Kidney (tissue), 14 donors: ENCODE data around the gene OSBPL9. TPM values are rescaled to one million over a fixed set of nuclear protein-coding genes. Genes with fewer than 3 reads are reported as not detected.

ENCODE experiments used
- DNase-seq, 5 donors: peaks; one replicate each; pipeline ENCODE4 v3.0.0-alpha.2; 2013 to 2020
- FAIRE-seq: peaks from 2 replicates; lab custom pipeline; 2012; peaks lifted over from hg19 to GRCh38; lab: Jason Lieb, UNC
- H3K27ac ChIP-seq, 2 donors: one replicate each; pipeline ENCODE4 v1.7.0; 2013; ENCODE audit warnings: low read depth in 2 of 2, low read length in 2 of 2, inconsistent platforms in 1 of 2
- H3K27me3 ChIP-seq: one replicate; pipeline ENCODE4 v1.7.1; 2013; ENCODE audit warnings: low read length, inconsistent platforms; ENCODE audit not compliant: control insufficient read depth, insufficient read depth
- H3K36me3 ChIP-seq, 3 donors: one replicate each; pipeline versions ENCODE4 v1.7.0 to v1.7.1; 2013; ENCODE audit warnings: low read length in 3 of 3, control low read depth in 1 of 3, inconsistent platforms in 1 of 3; ENCODE audit not compliant: insufficient read depth in 3 of 3, control insufficient read depth in 2 of 3
- H3K4me1 ChIP-seq, 3 donors: one replicate each; pipeline versions ENCODE4 v1.7.0 to v1.7.1; 2013; ENCODE audit warnings: low read length in 3 of 3, inconsistent platforms in 1 of 3, low read depth in 1 of 3; ENCODE audit not compliant: control insufficient read depth in 2 of 3, insufficient read depth in 2 of 3
- H3K4me3 ChIP-seq, 3 donors: one replicate each; pipeline versions ENCODE4 v1.7.0 to v1.8.1; 2013; ENCODE audit warnings: low read length in 3 of 3, control low read depth in 1 of 3, inconsistent platforms in 1 of 3
- H3K9ac ChIP-seq, 3 donors: one replicate each; pipeline versions ENCODE4 v1.7.0 to v1.7.1; 2013; ENCODE audit warnings: low read length in 3 of 3, control low read depth in 1 of 3, inconsistent platforms in 1 of 3
- H3K9me3 ChIP-seq, 3 donors: one replicate each; pipeline versions ENCODE4 v1.7.0 to v1.7.1; 2013; ENCODE audit warnings: low read length in 3 of 3, control low read depth in 1 of 3, inconsistent platforms in 1 of 3; ENCODE audit not compliant: control insufficient read depth in 2 of 3, insufficient read depth in 1 of 3
- CTCF ChIP-seq: IDR thresholded peaks from 3 replicates; pipeline ENCODE4 v1.5.1; 2012; ENCODE audit warnings: mild to moderate bottlenecking, moderate library complexity, borderline replicate concordance; ENCODE audit not compliant: insufficient read depth; ENCODE audit errors: extremely low read depth
- intact Hi-C: fragments of 100-400 bp; cut with DNase I; formaldehyde crosslinking; loops from one replicate; pipeline ENCODE4 v1.11.1; 2022
- polyA plus RNA-seq: library from polyadenylated mRNA; stranded (reverse); fragments of 350-450 nt; fragmentation: Illumina TruSeq; extraction: RNeasy Lipid Tissue Mini Kit (QIAGEN cat#74804); gene quantifications from one replicate; pipeline ENCODE4 v1.2.3, GENCODE V29; 2014; ENCODE audit warnings: low read depth, low replicate concordance; ENCODE audit not compliant: insufficient read depth
- total RNA-seq: library from RNA; stranded (reverse); fragmentation: NEBNext Ultra II Directional; extraction: Animal tissue kit (Norgen Biotek cat#: 25700); gene quantifications from one replicate; pipeline ENCODE4 v1.2.1, GENCODE V29; 2021
- donor health status: control.
- donor health status: control.
- donor health status: control.
- donor health status: control.
- donor health status: control.
- donor health status: DM: yes; HTN: yes; CAD: no.
- donor health status: Normal renal cell carcinoma (clear cell type).

The OSBPL9 gene
- total and polyA plus RNA-seq, 2 donors from 2014 or later, result 73.2 to 76.6 TPM

- H3K9me3 ChIP-seq, result no peaks in the 10 kb centered on the region
- H3K36me3 ChIP-seq, result no peaks in the 10 kb centered on the region
- intact Hi-C loops, result no loop called here
- peak; percentile 96 to 98 (median 97) for DNase-seq
- H3K9ac ChIP-seq, result peak overlapping the region; percentile 8 to 59 (median 55)
- FAIRE-seq, result no peak
- H3K4me1 ChIP-seq, result peaks cover 8 to 21% (median 18%) of the 10 kb centered on the region in 3 donors
- H3K27me3 ChIP-seq, result no peaks in the 10 kb centered on the region
- peak overlapping the region in 1 of 2 donors; percentile 33 for H3K27ac ChIP-seq
- peak overlapping the region; percentile 57 to 87 (median 81) for H3K4me3 ChIP-seq
- TF ChIP-seq CTCF, result no peak
Observed at GRCh38 chr1:51729156-51729823, 112.4 kb downstream of the OSBPL9 start.

- H3K4me3 ChIP-seq, result peak overlapping the region; percentile 59 to 81 (median 69)
- intact Hi-C loops, result no loop called here
- H3K9ac ChIP-seq, result peak overlapping the region; percentile 9 to 82 (median 52)
- DNase-seq (peak in 1 of 5 donors; percentile 63), FAIRE-seq (no peak)
- H3K9me3 ChIP-seq, result no peaks in the 10 kb centered on the region
- peak overlapping the region; percentile 33 to 81 for H3K27ac ChIP-seq
- peaks cover 8 to 24% (median 18%) of the 10 kb centered on the region in 3 donors for H3K4me1 ChIP-seq
- H3K36me3 ChIP-seq, result no peaks in the 10 kb centered on the region
- no peak for TF ChIP-seq CTCF
- H3K27me3 ChIP-seq, result no peaks in the 10 kb centered on the region
Observed at GRCh38 chr1:51729824-51730301, 113.0 kb downstream of the OSBPL9 start.

GRCh38 chr1:51731998-51732397, 115.1 kb downstream of the OSBPL9 start:
- H3K27me3 ChIP-seq, result no peaks in the 10 kb centered on the region
- DNase-seq (no peak), FAIRE-seq (no peak)
- TF ChIP-seq CTCF, result no peak
- H3K9ac ChIP-seq, result no peak overlapping the region
- H3K36me3 ChIP-seq, result no peaks in the 10 kb centered on the region
- H3K4me3 ChIP-seq, result peak overlapping the region in 1 of 3 donors; percentile 18
- peaks cover 11 to 41% (median 21%) of the 10 kb centered on the region in 3 donors for H3K4me1 ChIP-seq
- H3K27ac ChIP-seq, result no peak overlapping the region
- intact Hi-C loops, result no loop called here
- no peaks in the 10 kb centered on the region for H3K9me3 ChIP-seq
